GM21381 (cell line): ENCODE measurements around the gene STOM.

Source experiments
- ATAC-seq: cut with Tn5 transposase; IDR thresholded peaks from one replicate; pipeline ENCODE4 v1.9.1; 2021; ENCODE audit warnings: mild to moderate bottlenecking, moderate library complexity; ENCODE audit not compliant: unreplicated experiment

STOM gene

GRCh38 chr9:121289026-121289771, 80.9 kb downstream of the STOM start:
- no peak for ATAC-seq
